Panc1 (cell line): ENCODE results near the gene MYO16. TPM values are rescaled to one million over a fixed set of nuclear protein-coding genes. Genes with fewer than 3 reads are reported as not detected.

Experiments used
- ATAC-seq: fragments of 200-7000 bp; cut with Tn5 transposase; 2 replicates; pipeline ENCODE4 v1.9.1; 2020; ENCODE audit warnings: mild to moderate bottlenecking, moderate library complexity
- BruUV-seq: library from RNA; stranded (reverse); fragments of 400-500 nt; replicated peaks from 2 replicates; lab custom pipeline; 2021; lab: Mats Ljungman, UMichigan
- CTCF ChIA-PET: fragments of 300-600 bp; sonication (Branson Sonifier 250); formaldehyde crosslinking; loops from one replicate; lab custom pipeline; 2022; ENCODE audit warnings: antibody characterized with exemption; lab: Charles Lee
- POLR2A ChIA-PET: fragments of 300-600 bp; sonication (Branson Sonifier 250); formaldehyde crosslinking; loops from one replicate; lab custom pipeline; 2022; ENCODE audit warnings: antibody characterized with exemption; lab: Charles Lee
- DNase-seq: peaks from one replicate; pipeline ENCODE4 v3.0.0-alpha.2; 2010; ENCODE audit warnings: low read depth, low spot score
- H3K27ac ChIP-seq: 2 replicates; pipeline ENCODE4 v1.5.1; 2011; ENCODE audit warnings: mild to moderate bottlenecking, low read length, inconsistent platforms
- H3K27me3 ChIP-seq: fragments of 200-500 bp; sonication (Bioruptor generic); 2 replicates; pipeline ENCODE4 v1.6.0; 2014; ENCODE audit warnings: low read length, inconsistent platforms; ENCODE audit not compliant: control insufficient read depth, insufficient read depth
- H3K36me3 ChIP-seq: fragments of 200-500 bp; sonication (Bioruptor generic); 2 replicates; pipeline ENCODE4 v1.5.1; 2014; ENCODE audit warnings: inconsistent platforms, mild to moderate bottlenecking, low read length, moderate library complexity; ENCODE audit not compliant: control insufficient read depth, insufficient read depth
- H3K4me1 ChIP-seq: 2 replicates; pipeline ENCODE4 v1.5.1; 2011; ENCODE audit warnings: inconsistent platforms, mild to moderate bottlenecking, low read length, moderate library complexity; ENCODE audit not compliant: control insufficient read depth, insufficient read depth
- H3K4me3 ChIP-seq, 2 experiments: 2 replicates each; pipeline ENCODE4 v1.5.1; 2011 to 2012; ENCODE audit warnings: low read depth in 2 of 2, low read length in 2 of 2, mild to moderate bottlenecking in 2 of 2, inconsistent platforms in 1 of 2, moderate library complexity in 1 of 2
- H3K9me3 ChIP-seq: fragments of 200-500 bp; sonication (Bioruptor generic); 2 replicates; pipeline ENCODE4 v1.5.1; 2014; ENCODE audit warnings: low read depth, mild to moderate bottlenecking, inconsistent platforms, low read length, moderate library complexity; ENCODE audit not compliant: control insufficient read depth, insufficient read depth
- CTCF ChIP-seq: fragments of 450-650 bp; IDR thresholded peaks from 2 replicates; pipeline ENCODE4 v1.5.1; 2017; ENCODE audit warnings: mild to moderate bottlenecking
- POLR2AphosphoS5 ChIP-seq: IDR thresholded peaks from 2 replicates; pipeline ENCODE4 v1.6.1; 2012; ENCODE audit warnings: mild to moderate bottlenecking, low read depth, low read length, moderate library complexity
- REST ChIP-seq, 2 experiments: IDR thresholded peaks; 2 replicates each; pipeline ENCODE4 v1.6.1; 2011 to 2012; ENCODE audit warnings: low read depth in 2 of 2, control low read depth in 1 of 2, low read length in 1 of 2, mild to moderate bottlenecking in 1 of 2, moderate library complexity in 1 of 2; ENCODE audit not compliant: insufficient read depth in 1 of 2
- SIN3A ChIP-seq: IDR thresholded peaks from 2 replicates; pipeline ENCODE4 v1.6.1; 2012; ENCODE audit warnings: low read depth, mild to moderate bottlenecking, low read length, moderate library complexity, borderline replicate concordance; ENCODE audit not compliant: insufficient read depth
- TCF7L2 ChIP-seq: IDR thresholded peaks from 2 replicates; pipeline ENCODE4 v1.6.1; 2011; ENCODE audit warnings: mild to moderate bottlenecking, low read depth, low read length, inconsistent platforms
- in situ Hi-C: cut with HindIII; loops from 2 replicates; pipeline ENCODE4 v1.10.0; 2016; ENCODE audit warnings: low sequenced_read_pairs, low pct_unique_long_range_greater_than_20kb
- intact Hi-C: fragments of 100-400 bp; cut with micrococcal nuclease; formaldehyde crosslinking; loops from one replicate; pipeline ENCODE4 v1.10.0; 2022; ENCODE audit not compliant: unreplicated experiment
- total RNA-seq: library from RNA; stranded (reverse); gene quantifications from one replicate; pipeline ENCODE4 v1.2.1, GENCODE V29; 2021; ENCODE audit not compliant: unreplicated experiment

The MYO16 gene
- total RNA-seq, 1 experiment from 2014 or later: 0.08 TPM

- DNase-seq (no peak), ATAC-seq (no peak)
- intact Hi-C loops (no loop called here), in situ Hi-C loops (no loop called here)
- BruUV-seq: no TSS peak
- TF ChIP-seq SIN3A (no peak), POLR2AphosphoS5 (no peak), REST (IDR thresholded peaks at IDR 0.05; ENCODE audit: insufficient read depth in 1 of 2, low read depth in 2 of 2, low read length in 1 of 2) (no peak), TCF7L2 (no peak), CTCF (no peak)
- Histone ChIP-seq H3K27me3 (no peaks in the 10 kb centered on the region), H3K4me1 (no peaks in the 10 kb centered on the region), H3K4me3 (no peak overlapping the region), H3K36me3 (no peaks in the 10 kb centered on the region), H3K27ac (no peak overlapping the region), H3K9me3 (no peaks in the 10 kb centered on the region)
- ChIA-PET CTCF (no interaction called here), POLR2A (no interaction called here)
Measured at GRCh38 chr13:109123971-109124370, 494.6 kb downstream of the MYO16 start.

GRCh38 chr13:109126178-109126577, 496.8 kb downstream of the MYO16 start:
- Histone ChIP-seq H3K36me3 (no peaks in the 10 kb centered on the region), H3K27me3 (no peaks in the 10 kb centered on the region), H3K9me3 (no peaks in the 10 kb centered on the region), H3K4me3 (no peak overlapping the region), H3K4me1 (no peaks in the 10 kb centered on the region), H3K27ac (no peak overlapping the region)
- ATAC-seq (no peak), DNase-seq (no peak)
- in situ Hi-C loops: no loop called here
- BruUV-seq: no TSS peak
- TF ChIP-seq REST (IDR thresholded peaks at IDR 0.05; ENCODE audit: insufficient read depth in 1 of 2, low read depth in 2 of 2, low read length in 1 of 2) (no peak), POLR2AphosphoS5 (no peak), TCF7L2 (no peak), SIN3A (no peak), CTCF (no peak)
- POLR2A ChIA-PET: no interaction called here
- CTCF ChIA-PET: no interaction called here
- intact Hi-C loops: no loop called here
